ENCODE data around the gene SUSD4. TPM values are rescaled to one million over a fixed set of nuclear protein-coding genes. Genes with fewer than 3 reads are reported as not detected.

SUSD4 gene
- total RNA-seq, 1 donor from 2014 or later, result 0.17 TPM

- DNase-seq, result no peak
These were observed 113.9 kb downstream of the SUSD4 start for GRCh38 chr1:223249854-223250631.

GRCh38 chr1:223248770-223249140 is 115.2 kb downstream of the SUSD4 start:
- no peak for DNase-seq

DNA sequence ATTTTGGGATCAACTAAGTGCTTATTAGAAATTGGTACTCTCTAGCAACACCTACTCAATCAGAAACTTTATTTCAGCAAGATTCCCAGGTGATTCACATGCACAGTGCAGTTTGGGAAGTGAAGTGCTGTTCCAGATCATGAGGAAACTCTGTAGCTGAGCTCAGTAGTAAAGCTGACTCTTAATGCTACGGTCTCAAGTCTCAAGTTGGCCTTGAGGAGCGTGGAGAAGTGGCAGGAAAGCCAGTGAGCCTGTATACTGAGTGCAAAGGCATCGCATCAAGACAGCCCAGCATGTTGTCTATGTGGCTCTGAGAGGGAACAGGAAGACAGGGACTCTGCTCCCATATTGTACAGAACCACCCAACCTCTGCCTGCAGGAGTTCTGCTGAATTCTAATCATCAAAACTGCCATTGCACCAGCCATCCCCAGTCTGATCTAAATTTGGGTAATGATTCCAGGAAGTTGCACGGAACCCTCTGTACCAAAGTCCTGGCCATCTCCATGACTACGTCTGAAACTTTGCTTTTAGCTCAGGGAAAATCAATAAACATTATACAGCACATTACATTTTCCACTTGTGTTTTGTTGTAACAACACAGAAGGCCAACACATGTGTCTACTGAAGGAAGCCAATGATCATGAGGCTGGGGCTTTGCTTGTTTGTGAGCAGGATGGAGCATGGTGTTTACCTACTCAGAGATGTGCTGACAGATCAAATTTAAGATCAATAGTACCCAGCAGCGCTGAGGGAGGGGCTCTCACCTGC is 115.8 kb downstream of the SUSD4 start:
- no peak for DNase-seq

- DNase-seq, result no peak
These were observed 117.4 kb downstream of the SUSD4 start for GRCh38 chr1:223246476-223247112.

- DNase-seq, result no peak
These were observed 118.0 kb downstream of the SUSD4 start for GRCh38 chr1:223245983-223246382.

DNA sequence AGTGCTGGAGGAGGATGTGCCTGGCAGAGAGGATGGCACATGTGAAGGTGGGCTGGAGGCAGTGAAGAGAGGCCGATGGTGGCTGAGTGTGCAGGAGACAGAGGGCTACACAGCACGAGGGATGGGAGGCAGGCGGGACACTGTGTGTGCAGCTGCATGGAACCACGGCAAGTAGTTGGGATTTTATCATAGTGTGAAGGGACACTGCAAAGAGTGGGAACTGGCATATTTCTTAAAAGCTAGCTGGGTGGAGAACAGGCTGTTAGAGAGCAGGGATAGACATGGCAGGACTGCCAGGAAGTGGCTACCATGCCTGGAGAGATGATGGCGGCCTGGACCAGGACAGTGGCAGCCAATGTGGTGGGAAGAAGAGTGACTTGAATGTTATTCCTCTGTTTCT is 118.6 kb downstream of the SUSD4 start:
- no peak for DNase-seq

GRCh38 chr1:223244366-223245103 is 119.4 kb downstream of the SUSD4 start:
- DNase-seq, result peak; percentile 39

- DNase-seq, result no peak
These were observed 120.4 kb downstream of the SUSD4 start for GRCh38 chr1:223243441-223244050.

GRCh38 chr1:223242971-223243370 is 121.0 kb downstream of the SUSD4 start:
- no peak for DNase-seq

GRCh38 chr1:223242382-223242955 is 121.5 kb downstream of the SUSD4 start:
- no peak for DNase-seq

DNA sequence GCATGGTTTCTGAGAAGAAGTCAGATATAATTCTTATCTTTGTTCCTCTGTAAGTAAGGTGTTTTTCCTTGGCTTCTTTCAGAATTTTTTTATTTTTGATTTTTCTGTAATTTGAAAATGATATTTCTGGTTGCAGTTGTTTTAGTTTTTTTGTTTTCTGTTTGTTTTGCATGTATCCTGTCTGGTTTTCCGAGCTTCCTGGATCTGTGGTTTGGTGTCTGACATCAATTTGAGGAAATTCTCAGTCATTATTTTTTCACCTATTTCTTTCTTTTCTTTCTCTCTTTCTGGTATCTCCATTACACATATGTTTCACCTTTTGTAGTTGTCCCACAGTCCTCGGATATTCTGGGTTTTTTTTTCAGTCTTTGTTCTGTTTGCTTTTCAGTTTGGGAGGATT is 123.9 kb downstream of the SUSD4 start:
- DNase-seq, result no peak

GRCh38 chr1:223235091-223235490 is 128.9 kb downstream of the SUSD4 start:
- DNase-seq, result no peak

DNA sequence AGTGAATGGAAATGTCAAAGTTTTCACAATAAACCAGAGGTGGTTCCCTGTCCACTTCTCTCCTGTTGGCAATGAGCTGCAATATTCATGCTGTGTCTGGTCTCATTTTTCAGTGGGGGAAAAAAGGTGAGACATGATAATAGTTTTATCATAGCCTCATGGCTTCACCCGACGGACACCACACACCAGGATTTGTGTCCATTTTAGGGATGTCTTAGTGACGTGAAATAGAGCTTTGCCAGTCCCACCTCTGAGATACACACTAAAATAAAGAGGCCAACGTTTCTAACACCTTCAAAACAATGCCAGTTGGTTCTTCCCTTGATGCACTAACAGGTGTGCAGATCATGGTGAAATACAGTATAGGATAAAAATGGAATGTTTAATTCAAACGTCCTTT is 129.4 kb downstream of the SUSD4 start:
- DNase-seq, result no peak

- peak; percentile 7 for DNase-seq
These were observed 129.8 kb downstream of the SUSD4 start for GRCh38 chr1:223234170-223234514.

GRCh38 chr1:223233410-223234169 is 130.4 kb downstream of the SUSD4 start:
- DNase-seq, result peak; percentile 89

GRCh38 chr1:223233019-223233409 is 131.0 kb downstream of the SUSD4 start:
- DNase-seq, result peak; percentile 4

GRCh38 chr1:223231581-223231980 is 132.4 kb downstream of the SUSD4 start:
- DNase-seq, result no peak

- no peak for DNase-seq
These were observed 132.9 kb downstream of the SUSD4 start for GRCh38 chr1:223231011-223231572.

DNA sequence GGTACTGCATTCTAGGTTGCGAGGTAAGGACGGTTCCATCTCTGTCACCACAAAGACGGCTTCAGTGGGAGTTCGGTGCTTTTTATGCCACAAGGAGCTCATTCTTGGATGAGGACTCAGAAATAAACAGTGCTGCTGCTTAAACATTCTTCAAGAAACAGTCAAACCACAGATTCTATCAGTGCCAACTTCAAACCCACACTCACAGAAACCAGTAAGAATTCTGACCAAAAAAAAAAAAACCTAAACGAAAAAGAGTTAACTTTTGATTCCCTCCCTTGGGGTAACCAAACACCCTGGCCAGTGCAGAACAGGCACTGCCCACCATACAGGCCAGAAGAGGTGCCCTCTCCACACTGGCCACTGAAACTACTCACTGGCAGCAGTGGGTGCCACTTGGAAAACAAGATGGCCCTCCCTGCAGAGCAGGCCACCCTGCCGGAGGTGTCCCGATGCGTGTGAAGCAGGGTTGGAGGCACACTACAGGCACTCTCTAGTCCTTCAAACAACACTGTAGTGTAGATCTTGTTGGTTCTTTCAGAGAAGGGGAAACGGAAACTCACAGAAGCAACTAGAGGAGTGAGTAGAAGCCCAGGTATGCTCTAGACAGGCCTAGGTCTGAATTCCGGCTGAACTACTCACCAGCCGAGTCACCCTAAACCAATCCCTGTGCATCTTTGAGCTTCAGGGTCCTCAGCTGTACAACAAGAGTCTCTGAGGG is 133.7 kb downstream of the SUSD4 start:
- no peak for DNase-seq

- DNase-seq, result no peak
These were observed 134.2 kb downstream of the SUSD4 start for GRCh38 chr1:223229756-223230155.

All from dermis blood vessel endothelial cell (primary cell).